RKO (cell line): Measurements from ENCODE around the gene TMEM204.

ENCODE experiments used
- DNase-seq: peaks from one replicate; pipeline ENCODE4 v3.0.0-alpha.2; 2016; ENCODE audit warnings: low spot score

Gene TMEM204

DNA sequence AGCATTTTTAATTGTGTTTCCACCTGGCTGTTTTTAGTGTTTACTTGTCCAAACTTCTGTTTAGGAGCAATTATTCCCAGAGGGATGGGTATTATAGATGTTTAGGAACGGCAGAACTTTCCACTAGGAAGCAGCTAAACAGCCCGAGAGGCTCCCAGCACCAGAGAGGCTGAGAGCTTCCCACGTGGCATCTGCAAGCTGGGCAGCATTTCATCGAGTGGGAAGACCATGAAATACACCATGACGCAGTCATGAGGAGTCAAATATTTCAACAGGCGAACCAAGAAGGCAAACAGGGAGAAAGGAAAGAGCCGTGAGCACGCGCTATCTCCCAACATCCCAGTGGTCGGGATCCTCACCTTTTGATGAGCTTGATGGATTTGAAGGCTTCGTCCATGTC, 24.1 kb downstream of the TMEM204 start:
- no peak for DNase-seq

DNA sequence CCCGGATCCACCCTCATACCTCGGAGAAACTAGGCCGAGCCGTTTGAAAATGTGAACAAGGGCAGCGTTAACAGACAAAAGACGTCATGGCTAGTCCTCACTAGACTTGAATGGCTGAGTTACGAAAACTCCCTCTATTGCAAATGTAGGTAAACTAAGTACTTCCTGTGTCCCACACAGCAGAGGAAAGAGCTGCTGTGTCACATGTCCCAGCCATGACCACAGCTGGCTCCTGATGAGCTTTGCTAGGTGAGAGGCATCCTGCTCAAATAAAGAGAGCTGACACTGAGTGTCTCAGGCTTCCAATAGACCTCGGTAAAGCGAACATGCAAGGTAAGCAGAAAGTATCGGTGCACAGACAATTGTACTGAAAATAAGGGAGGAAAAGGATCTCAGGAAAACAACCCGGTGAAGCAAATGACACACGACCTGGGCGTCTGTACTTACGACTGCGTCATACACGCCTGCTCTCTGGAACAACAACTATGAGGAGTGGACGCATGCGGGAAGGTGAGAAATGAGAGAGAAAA, 26.0 kb downstream of the TMEM204 start:
- no peak for DNase-seq

DNA sequence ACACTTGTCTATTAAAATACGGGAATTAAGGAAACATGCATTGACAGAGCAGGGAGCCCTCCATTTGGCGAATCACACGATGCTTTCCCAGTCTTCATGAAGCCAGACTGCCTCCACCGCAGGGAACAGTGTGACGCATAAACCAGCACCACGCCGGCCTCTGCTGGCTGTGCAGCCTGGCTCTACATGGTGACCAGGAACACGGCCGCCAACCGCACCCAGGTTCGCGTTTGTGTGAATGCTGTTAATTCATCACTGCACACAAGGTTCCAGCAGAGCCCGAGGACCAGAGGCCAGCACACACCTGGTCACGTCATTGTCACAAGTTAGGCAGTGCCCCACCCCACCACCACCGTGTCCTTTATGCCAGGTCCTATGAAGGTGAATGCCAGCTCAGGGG, 26.7 kb downstream of the TMEM204 start:
- DNase-seq, result no peak

DNA sequence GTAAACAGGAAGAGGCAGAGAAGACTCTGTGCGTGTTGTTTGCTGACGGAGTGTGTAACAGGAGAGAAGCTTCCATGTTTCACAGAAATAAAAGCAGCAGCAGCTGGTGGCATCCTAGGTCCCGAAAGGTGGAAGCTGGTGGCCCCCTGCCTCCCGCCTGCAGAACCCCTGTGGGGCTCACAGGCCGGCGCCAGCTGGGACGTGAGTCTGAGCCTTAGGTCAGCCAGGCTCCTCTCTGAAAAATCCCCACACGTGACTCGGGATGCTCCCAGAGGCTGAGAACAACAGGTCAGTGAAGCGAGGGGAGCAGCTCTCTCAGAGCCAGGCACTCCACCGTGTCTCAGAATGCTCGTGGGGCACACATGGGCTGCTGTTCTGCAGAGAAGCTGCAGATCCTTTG, 27.4 kb downstream of the TMEM204 start:
- DNase-seq, result no peak

DNA sequence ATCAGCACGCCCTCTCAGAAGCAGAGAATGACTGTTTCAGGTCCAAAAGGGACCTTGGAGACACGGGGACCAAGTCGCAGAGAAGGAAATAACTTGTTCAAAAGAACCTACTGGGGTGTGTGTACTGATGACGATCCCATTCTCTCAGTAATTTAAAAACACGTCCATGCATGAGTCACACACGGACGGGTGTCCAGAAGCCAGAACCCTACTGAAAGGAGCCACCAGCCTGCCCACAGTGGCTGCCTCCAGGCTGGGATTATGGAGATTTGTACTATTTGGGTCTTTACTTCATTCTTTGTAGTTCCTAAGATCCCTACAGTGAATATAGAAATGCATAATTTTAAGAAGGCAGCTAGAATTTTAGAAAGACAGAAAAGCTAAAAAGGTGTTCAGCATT, 27.8 kb downstream of the TMEM204 start:
- DNase-seq, result no peak

DNA sequence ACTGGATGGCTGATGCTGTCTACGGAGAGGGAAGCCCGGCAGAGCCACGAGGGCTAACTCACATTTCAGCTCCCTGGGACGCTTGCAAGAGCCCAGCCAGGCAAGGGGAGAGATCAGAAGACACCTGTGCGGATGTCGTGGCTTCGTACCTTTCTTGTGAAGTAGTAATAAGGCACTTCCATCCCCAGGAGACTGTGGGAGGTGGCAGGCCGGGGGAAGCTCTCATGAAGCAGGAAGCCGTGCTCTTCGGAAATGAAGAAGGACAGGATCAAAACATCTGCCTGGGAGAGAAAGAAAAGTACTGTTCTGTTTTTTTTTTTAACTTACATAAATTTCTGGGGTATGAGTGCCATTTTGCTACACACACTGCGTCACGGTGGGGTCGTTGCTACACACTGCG, 28.4 kb downstream of the TMEM204 start:
- DNase-seq, result no peak

DNA sequence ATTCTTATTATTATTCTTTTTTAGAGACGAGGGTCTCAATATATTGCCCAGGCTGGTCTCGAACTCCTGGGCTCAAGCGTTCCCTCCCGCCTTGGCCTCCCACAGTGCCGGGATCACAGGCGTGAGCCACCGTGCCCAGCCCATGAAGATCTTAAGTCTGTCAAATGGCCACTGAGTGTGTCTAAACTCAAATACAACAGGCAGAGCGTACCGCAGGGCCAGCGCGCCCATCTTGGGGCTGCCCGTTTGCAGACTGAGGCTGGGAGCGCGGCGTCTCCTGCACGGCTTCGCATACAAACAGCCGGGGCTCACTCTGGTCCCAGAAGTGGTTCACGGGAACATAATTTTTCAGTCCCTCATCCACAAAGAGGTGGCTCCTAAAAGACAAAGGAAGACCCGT, 30.3 kb downstream of the TMEM204 start:
- DNase-seq, result no peak

DNA sequence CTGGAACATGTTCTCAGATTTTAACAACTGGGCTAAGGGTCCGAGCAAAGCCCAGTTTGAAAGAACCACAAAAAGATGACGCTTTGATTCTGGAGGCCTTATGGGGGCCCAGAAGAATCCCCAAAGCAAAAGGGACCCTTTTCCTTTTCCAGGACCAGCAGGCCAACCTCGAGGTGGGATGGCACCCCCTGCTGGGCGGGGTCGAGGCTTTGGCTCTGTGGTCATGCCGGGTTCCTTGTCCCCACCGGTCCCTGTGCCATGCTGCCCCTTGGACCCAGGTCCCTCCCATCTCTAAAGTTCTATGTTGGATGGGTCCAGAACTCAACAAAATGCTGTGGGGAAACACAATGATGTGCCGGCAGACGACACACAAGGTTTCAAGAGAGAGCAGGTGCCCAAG, 30.9 kb downstream of the TMEM204 start:
- no peak for DNase-seq

DNA sequence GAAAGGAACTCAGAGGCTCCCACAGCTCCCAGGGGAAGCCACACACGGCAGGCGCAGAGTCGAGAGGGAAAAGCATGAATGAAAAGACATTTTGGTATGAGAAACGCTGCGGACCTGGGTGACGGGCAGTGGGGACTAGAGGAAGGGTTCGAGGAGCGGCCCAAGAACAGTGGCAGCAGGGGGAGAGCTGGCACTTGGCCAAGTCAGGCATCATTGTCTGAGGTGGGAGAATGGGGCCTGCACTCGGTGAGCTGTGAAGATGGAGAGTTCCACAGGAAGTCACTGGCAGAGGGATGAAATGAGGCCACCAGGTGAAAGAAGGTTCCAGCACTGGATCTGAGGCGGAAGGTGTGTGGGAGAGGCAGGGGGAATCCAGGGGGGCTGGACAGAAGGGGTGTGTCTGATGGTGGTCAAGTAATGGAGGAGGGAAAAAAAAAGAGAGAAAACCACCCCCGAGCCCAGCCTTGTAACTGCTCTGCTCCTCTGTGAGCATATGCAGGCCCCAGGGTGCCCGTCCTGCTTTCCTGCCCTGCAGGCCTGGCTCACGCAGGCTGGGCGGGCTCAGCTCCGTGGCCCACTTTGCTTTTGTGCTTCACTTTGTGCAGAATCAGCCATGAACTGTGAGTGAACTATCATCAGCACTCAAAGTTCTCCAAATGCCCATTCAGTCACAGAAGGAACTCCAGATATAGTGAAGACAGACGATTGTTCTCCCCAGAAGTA, 31.8 kb downstream of the TMEM204 start:
- DNase-seq, result no peak

DNA sequence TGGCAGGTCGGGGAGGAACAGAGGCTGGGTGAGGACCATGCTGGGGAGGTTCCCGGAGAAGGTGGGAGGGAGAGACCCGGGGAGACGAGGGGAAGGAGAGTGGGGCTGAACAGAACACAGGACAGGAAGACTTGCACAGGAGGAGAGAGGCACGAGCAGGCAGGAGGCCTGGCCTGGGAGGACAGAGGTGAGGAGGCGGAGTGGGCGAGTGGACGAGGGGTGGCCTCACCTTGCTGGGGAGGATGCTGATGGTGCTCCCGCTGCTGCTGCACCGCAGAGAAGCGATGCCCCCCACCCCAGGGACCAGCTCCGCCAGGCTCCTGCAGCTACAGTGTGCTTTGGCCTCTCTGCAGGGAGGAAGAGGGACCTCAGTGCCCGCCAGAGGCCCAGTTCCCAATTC, 34.5 kb downstream of the TMEM204 start:
- no peak for DNase-seq

DNA sequence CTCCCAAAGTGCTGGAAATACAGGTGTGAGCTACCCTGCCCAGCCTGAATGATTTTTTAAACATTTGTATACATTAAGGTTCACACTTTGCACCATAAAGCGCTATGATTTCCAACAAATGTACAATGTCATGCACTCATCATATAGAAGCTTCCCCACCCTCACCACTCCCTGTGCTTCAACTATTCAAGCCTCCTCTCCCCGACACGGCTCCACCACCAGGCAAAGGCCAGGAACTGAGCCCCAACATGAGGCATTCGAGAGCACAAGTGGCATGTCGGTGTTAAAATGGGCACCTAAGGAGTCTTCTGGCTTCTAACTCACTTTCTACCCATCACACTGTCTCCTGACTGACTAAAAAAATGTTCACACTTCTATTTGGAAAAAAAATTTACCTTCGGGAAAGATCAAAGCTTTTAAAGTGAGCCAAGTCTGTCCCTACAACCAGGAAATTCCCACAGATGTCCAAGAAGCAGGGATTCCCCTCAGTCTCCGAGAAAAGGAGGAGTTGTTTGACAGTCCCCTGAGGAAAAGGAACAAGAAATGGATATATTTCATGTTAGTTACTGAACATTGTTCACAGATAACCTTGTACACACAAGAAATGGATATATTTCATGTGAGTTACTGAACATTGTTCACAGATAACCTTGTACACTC, 37.7 kb downstream of the TMEM204 start:
- DNase-seq, result no peak

DNA sequence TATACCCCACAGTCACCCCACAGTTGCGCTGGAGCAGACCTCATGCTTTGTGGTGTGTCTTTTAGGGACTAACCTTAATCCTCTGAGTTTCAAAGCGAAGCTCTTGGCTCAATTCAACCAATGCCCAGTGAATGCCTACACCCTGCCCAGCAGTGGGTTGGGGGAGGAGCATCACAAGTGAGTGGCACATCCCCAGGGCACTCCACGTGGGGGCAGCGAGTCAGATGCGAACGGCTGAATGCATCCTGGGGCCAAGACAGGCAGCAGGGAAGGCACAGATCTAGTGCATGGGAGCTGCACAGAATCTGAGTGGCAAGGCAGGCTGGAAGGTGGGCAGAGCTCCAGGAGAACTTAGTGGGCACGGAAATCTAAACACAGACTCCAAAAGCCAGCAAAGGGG, 39.2 kb downstream of the TMEM204 start:
- no peak for DNase-seq

DNA sequence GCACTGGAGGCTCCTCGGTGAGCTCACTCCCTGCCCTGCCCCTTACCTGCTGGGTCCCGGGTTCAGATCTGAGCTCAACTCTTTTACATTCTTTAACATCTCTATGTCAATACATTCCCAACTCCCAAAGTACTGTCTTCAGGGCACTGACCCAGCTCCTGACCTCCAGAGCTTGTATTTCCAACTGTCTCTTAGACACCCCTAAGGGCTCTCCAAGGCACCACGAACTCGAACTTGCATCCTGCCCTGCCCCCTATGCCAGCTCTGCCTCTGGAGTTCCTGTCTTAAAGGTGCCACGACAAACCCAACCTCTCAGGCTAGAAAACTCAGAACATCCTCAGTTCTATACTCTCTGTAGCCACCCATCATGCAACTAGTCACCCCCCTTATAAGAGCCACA, 39.8 kb downstream of the TMEM204 start:
- no peak for DNase-seq

DNA sequence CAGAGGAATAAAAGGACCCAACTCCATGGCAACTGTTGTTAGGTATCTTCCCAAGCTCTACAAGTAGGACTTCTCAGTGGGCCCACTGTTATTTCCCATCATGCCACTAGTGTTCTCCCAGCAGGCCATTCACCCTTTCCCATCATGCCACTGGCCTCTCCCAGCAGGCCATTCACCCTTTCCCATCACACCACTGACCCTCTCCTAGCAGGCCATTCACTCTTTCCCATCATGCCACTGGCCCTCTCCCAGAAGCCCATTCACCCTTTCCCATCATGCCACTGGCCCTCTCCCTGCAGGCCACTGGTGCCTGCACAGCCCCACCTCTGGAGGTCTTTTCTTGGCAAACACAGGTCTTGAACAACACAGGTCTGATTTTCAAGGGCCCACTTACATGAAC, 42.1 kb downstream of the TMEM204 start:
- no peak for DNase-seq

DNA sequence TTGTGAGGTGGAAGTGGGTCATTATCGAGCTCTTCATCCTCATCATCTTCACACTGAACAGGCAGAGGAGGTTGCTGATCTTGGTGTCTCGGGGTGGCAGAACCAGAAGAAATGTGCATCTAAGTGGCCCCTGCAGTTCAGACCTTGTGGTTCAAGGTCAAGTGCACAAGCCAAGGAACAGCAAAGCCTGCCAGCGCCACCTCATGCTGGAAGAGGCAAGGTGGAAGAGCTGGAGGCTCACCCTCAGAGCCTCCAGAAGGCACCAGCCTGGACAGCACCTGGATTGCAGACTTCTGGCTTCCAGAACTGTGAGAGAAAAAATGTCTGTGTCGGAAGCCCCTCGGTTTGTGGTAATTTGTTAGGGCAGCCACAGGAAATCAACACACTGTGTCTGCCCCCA, 45.7 kb downstream of the TMEM204 start:
- DNase-seq, result no peak

DNA sequence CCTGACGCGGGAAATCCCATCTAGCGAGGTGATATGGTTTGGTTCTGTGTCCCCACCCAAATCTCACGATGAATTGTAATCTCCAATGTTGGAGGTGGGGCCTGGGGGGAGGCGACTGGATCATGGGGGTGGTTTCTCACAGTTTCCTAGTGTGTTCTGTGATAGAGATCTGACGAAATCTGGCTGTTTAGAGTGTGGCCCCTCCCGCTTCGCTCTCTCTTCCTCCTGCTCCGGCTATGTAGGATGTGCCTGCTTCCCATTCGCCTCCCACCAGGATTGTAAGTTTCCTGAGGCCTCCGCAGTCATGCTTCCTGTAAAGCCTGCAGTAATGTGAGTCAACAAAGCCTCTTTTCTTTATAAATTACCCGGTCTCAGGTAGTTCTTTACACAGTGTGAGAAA, 46.8 kb downstream of the TMEM204 start:
- no peak for DNase-seq

DNA sequence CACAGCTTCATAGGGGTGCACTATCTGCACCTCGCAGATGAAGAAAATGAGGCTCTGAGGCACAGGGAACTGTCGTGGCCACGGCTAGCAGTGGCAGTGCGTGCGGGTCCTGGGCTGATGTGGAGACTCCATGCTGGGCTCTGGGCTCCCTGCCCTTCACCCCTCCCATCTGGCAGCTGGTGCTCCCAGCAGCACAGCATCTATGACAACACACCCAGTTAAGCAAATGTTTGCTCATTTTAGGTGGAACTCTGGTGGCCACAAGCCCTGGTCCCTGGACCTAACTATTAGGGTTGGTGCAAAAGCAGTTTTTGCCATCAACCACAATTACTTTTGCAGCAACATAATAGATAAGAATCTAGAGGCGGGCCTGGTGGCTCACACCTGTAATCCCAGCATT, 47.5 kb downstream of the TMEM204 start:
- no peak for DNase-seq

DNA sequence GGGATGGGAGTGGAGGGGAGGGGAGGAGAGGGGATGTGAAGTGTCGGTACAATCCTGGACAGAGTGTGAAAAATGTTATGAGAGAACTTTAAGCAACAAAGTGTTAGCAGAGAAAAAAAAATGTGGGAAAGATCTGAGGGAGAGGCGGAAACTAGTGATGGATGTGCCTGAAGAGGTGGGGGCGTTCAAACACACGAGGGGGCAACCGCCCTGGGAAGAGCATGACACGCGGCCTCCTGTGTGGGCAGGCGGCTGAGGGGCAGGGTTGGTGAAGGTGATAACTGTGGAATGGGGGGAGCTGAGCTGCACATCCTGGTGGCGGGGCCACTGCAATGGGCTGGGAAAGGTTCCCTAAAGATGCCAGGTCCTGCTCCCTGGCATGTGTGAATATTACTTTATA, 48.3 kb downstream of the TMEM204 start:
- no peak for DNase-seq

DNA sequence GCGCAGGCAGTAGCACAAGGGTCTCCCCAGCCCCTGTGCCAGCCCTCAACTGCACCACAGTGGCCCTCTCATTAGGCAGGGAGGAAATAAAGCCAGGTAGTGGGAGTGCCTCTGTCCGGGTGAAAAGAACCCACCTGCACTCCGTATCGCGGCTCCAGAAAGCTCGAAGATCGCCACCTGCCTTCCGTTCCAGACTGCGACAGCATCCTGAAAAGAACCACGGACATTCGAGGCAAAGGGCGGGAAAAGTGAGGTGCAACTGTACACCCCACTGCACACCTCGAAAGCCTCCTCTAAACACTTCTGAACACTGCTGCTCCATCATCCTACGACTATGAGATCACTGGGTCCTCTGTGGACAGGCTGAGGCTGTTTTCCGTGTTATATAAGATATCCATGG, 49.7 kb downstream of the TMEM204 start:
- no peak for DNase-seq

DNA sequence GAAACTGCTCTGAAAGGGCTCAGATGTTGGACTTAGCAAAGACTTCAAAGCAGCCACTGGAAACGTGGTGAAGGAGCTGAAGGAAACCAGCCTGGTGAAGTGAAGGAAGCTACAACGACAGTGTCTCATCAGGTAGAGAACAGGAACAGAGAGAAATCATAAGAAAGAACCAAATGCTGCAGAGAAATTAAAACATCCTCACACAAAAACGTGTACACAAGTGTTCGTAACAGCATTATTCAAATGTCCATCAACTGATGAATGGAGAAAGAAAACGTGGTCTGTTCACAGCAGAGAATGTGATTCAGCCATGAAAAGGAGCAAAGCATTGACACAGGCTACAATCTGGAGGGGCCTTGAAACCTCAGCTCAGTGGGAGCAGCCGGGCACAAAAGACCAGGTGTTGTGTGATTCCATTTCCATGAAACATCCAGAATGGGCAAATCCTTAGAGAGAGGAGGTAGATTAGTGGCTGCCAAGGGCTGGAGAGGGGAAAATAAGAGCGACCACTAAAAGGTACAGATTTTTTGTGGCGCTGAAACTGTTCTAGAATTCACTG, 51.5 kb downstream of the TMEM204 start:
- DNase-seq, result no peak

DNA sequence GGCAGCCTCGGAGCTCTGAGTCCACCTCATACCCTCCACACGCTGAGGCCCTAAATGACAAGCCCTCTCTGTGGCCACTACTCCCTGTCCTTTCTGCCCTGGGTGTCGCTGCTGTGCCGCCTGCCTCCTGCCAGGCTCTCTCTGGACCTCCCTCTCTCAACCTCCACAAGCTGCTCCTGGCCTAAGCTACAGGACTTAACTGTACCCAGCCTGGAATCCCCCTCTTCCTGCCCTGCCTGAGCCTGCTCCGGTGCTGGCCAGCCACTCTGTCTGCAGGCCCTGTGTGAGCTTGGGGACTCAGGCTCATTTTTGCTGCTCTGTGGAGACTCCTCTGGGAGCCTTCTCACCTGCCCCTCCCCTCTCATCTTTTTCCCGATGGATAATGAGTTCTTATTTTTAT, 56.9 kb downstream of the TMEM204 start:
- no peak for DNase-seq

DNA sequence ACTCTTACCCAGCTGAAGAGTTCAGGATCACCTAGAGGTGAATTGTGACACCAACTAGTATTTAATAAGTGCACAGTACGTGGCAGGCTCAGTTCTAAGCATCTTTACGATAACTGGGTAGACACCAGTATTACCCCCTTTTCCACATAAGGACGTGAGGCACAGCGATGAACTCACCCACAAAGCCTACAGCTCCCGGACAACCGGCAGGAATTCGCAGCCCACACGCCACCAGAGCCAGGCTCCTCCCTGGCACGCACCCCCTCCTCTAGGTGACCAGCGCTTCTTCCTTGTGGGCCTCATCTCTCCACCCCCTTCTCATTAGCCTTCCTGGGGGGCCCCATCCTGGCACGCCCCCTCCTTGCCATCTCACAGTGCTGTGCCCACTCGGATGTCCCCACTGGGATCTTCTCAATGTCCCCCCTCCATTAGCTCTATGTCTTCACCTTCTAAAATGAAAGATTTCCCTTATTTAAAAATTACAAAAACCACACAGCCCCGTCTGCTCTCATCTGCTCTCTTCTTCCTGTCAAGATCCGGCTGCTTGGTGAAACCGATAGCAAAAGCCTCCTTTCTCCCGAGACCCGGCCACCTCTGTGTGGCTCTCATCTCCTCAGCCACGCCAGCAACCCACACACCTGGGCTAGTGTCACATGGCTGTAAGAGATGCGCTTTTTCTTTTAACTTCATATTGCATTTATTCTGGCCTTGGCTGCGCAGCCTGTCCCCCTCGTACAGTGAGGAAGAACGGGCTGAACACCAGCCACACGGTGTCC, 57.7 kb downstream of the TMEM204 start:
- no peak for DNase-seq

DNA sequence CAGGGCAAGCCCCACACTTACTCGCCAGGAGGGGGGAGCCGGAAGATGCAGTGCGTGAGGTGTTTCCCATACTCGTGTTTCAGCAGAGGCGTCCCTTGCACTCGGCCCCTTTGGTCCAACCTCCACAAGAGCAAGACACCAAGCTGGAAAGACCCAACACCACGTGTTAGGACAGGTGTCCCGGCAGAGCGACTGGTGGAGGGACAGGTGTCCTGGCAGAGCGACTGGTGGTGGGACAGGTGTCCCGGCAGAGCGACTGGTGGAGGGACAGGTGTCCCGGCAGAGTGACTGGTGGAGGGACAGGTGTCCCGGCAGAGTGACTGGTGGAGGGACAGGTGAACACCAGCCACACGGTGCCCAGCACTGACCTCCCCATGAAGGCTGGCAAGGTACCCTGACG, 59.0 kb downstream of the TMEM204 start:
- DNase-seq, result no peak
